ENCODE data around the gene NUDT5. TPM values are rescaled to one million over a fixed set of nuclear protein-coding genes. Genes with fewer than 3 reads are reported as not detected.

Gene NUDT5
- total and polyA plus RNA-seq, 2 donors (not counting 1 experiment from before 2014, with no cell fraction given) = 25.9 to 39.9 TPM

DNA sequence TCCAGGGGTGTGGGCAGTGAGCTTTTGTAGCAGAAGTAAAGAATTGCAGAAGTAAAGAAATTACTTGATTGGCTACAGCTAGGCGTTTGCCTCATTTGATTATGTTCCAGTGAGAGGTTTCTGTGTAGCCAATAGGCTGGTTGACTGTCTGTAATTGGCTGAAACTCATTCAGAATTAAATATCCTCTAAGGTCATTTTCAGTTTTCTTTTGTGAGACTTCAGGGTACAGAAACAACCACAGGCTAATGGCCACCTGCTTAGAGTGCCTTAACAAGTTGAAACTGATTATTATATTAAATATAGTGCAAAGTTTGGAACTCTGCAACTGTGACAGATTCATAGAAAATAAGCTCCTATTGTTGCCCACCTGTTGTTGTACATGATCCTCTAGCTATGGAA lies 55.7 kb downstream of the NUDT5 start:
- ATAC-seq (ENCODE audit: low read depth) (no peak), DNase-seq (no peak)
- no peaks in the 10 kb centered on the region for H3K9me3 ChIP-seq (ENCODE audit: control extremely low read depth in 1 of 3, control insufficient read depth in 2 of 3, insufficient read depth in 1 of 3, low read length in 2 of 3)
- no peak overlapping the region for H2AFZ ChIP-seq (ENCODE audit: insufficient read depth, low read depth, low read length, poor library complexity, severe bottlenecking)
- H3K4me2 ChIP-seq (replicated peaks; ENCODE audit: low read depth, low read length, poor library complexity, severe bottlenecking) = no peak overlapping the region
- no peaks in the 10 kb centered on the region for H3K27me3 ChIP-seq (replicated peaks in 1 of 4; ENCODE audit: control extremely low read depth in 1 of 4, control insufficient read depth in 3 of 4, insufficient read depth in 4 of 4, low read length in 3 of 4)
- CTCF ChIA-PET = no interaction called here
- no peaks in the 10 kb centered on the region for H4K20me1 ChIP-seq (ENCODE audit: control insufficient read depth, insufficient read depth, low read length, poor library complexity, severe bottlenecking)
- no peaks in the 10 kb centered on the region for H3K79me2 ChIP-seq (ENCODE audit: control insufficient read depth, insufficient read depth, low read length)
- WGBS (ENCODE audit: insufficient coverage) = no CpG with 5 or more reads among the region's 1 CpG
- Mint-ChIP-seq H3K27ac (no peak overlapping the region), H3K27me3 (no peaks in the 10 kb centered on the region), H3K9me3 (ENCODE audit: insufficient read depth) (no peaks in the 10 kb centered on the region), H3K4me3 (no peak overlapping the region), H3K4me1 (no peaks in the 10 kb centered on the region)
- no peak overlapping the region for H3K4me3 ChIP-seq (ENCODE audit: control extremely low read depth in 1 of 5, extremely low read depth in 1 of 5, insufficient read depth in 1 of 5, low read depth in 2 of 5, low read length in 4 of 5)
- POLR2A ChIA-PET = interaction anchor here (0.6 kb wide), 1 partner anchor 132 kb away, joined by 3 read pairs; no protein-coding TSS in a partner anchor
- intact Hi-C loops (cut with micrococcal nuclease) = no loop called here
- no peak overlapping the region for H3K27ac ChIP-seq (ENCODE audit: low read length in 2 of 2)
- peaks cover 4 to 27% of the 10 kb centered on the region in 2 experiments for H3K36me3 ChIP-seq (replicated peaks in 1 of 2; ENCODE audit: control extremely low read depth in 1 of 2, control insufficient read depth in 1 of 2, extremely low read depth in 1 of 2, insufficient read depth in 2 of 2, low read length in 1 of 2)
- no peaks in the 10 kb centered on the region for H3K4me1 ChIP-seq (ENCODE audit: control insufficient read depth in 2 of 2, insufficient read depth in 2 of 2, low read length in 2 of 2)
- TF ChIP-seq EZH2 (IDR thresholded peaks at IDR 0.05; ENCODE audit: borderline replicate concordance, insufficient read depth, low read depth, low read length, poor library complexity, severe bottlenecking) = no peak
- TF ChIP-seq, protein P1, sequence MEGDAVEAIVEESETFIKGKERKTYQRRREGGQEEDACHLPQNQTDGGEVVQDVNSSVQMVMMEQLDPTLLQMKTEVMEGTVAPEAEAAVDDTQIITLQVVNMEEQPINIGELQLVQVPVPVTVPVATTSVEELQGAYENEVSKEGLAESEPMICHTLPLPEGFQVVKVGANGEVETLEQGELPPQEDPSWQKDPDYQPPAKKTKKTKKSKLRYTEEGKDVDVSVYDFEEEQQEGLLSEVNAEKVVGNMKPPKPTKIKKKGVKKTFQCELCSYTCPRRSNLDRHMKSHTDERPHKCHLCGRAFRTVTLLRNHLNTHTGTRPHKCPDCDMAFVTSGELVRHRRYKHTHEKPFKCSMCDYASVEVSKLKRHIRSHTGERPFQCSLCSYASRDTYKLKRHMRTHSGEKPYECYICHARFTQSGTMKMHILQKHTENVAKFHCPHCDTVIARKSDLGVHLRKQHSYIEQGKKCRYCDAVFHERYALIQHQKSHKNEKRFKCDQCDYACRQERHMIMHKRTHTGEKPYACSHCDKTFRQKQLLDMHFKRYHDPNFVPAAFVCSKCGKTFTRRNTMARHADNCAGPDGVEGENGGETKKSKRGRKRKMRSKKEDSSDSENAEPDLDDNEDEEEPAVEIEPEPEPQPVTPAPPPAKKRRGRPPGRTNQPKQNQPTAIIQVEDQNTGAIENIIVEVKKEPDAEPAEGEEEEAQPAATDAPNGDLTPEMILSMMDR (IDR thresholded peaks at IDR 0.05) = no peak
- no peak overlapping the region for H3K9ac ChIP-seq (ENCODE audit: low read length)

DNA sequence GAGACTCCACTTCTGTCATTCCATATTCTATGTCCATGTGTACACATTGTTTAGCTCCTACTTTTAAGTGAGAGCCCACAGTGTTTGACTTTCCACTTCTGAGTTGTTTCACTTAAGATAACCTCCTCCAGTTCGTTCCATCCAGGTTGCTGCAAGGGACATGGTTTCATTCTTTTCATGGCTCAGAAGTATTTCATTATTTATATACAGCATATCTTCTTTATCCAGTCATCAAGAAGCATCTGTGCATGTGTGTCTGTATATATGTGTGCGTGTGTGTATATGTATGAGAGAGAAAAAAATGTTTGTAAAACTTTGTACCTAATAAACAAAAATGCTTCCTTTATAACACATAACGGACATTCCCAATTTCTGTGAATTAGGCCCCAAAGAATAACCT lies 60.1 kb downstream of the NUDT5 start:
- ChIA-PET CTCF (interaction anchor here (0.9 to 1.8 kb wide), 3 partner anchors 10 to 576 kb away, joined by 3 read pairs; no protein-coding TSS in a partner anchor), POLR2A (no interaction called here)
- no peak overlapping the region for H3K27ac ChIP-seq (ENCODE audit: low read length in 2 of 2)
- DNase-seq = no peak
- no peaks in the 10 kb centered on the region for H4K20me1 ChIP-seq (ENCODE audit: control insufficient read depth, insufficient read depth, low read length, poor library complexity, severe bottlenecking)
- Mint-ChIP-seq H3K4me3 (no peak overlapping the region), H3K9me3 (ENCODE audit: insufficient read depth) (no peaks in the 10 kb centered on the region), H3K4me1 (no peaks in the 10 kb centered on the region), H3K27ac (no peak overlapping the region), H3K27me3 (no peaks in the 10 kb centered on the region)
- no peak overlapping the region for H3K4me2 ChIP-seq (replicated peaks; ENCODE audit: low read depth, low read length, poor library complexity, severe bottlenecking)
- no peak overlapping the region for H2AFZ ChIP-seq (ENCODE audit: insufficient read depth, low read depth, low read length, poor library complexity, severe bottlenecking)
- no peaks in the 10 kb centered on the region for H3K9me3 ChIP-seq (ENCODE audit: control extremely low read depth in 1 of 3, control insufficient read depth in 2 of 3, insufficient read depth in 1 of 3, low read length in 2 of 3)
- intact Hi-C loops (cut with micrococcal nuclease) = no loop called here
- ATAC-seq (ENCODE audit: low read depth) = no peak
- WGBS (ENCODE audit: insufficient coverage) = no CpG with 5 or more reads among the region's 3 CpGs
- TF ChIP-seq, protein P1 (IDR thresholded peaks at IDR 0.05) = no peak
- no peak for TF ChIP-seq EZH2 (IDR thresholded peaks at IDR 0.05; ENCODE audit: borderline replicate concordance, insufficient read depth, low read depth, low read length, poor library complexity, severe bottlenecking)
- no peak overlapping the region for H3K9ac ChIP-seq (ENCODE audit: low read length)
- no peak overlapping the region for H3K4me3 ChIP-seq (ENCODE audit: control extremely low read depth in 1 of 5, extremely low read depth in 1 of 5, insufficient read depth in 1 of 5, low read depth in 2 of 5, low read length in 4 of 5)
- H3K4me1 ChIP-seq (ENCODE audit: control insufficient read depth in 2 of 2, insufficient read depth in 2 of 2, low read length in 2 of 2) = peaks cover 0 to under 1% of the 10 kb centered on the region in 2 donors
- H3K79me2 ChIP-seq (ENCODE audit: control insufficient read depth, insufficient read depth, low read length) = peaks cover 16% of the 10 kb centered on the region
- peaks cover 3 to 12% of the 10 kb centered on the region in 2 experiments for H3K36me3 ChIP-seq (replicated peaks in 1 of 2; ENCODE audit: control extremely low read depth in 1 of 2, control insufficient read depth in 1 of 2, extremely low read depth in 1 of 2, insufficient read depth in 2 of 2, low read length in 1 of 2)
- no peaks in the 10 kb centered on the region for H3K27me3 ChIP-seq (replicated peaks in 1 of 4; ENCODE audit: control extremely low read depth in 1 of 4, control insufficient read depth in 3 of 4, insufficient read depth in 4 of 4, low read length in 3 of 4)
